Activated T-cell treated with anti-CD3 and anti-CD28 coated beads, Interleukin-2, amount 50 U/mL, for 4 hours (primary cell): ENCODE data around the gene CD8A. TPM values are rescaled to one million over a fixed set of nuclear protein-coding genes. Genes with fewer than 3 reads are reported as not detected.
"Not testable (repeated sequence)": the region's sequence is repeated elsewhere in the genome, so short reads cannot be mapped to it uniquely, and the experiment has no call there.

ENCODE experiments used
- ATAC-seq, 2 donors: fragments of 200-7000 bp; cut with Tn5 transposase; one replicate each; pipeline ENCODE4 v1.10.0; 2021
- DNase-seq: peaks from one replicate; pipeline ENCODE4 v3.0.0-alpha.2; 2020
- H3K27me3 Mint-ChIP-seq: one replicate; pipeline ENCODE4 v1.8.0; 2021; ENCODE audit warnings: low read depth, mixed read lengths
- H3K36me3 Mint-ChIP-seq: one replicate; pipeline ENCODE4 v1.8.0; 2022; ENCODE audit warnings: mixed read lengths; ENCODE audit not compliant: insufficient read depth
- H3K4me1 Mint-ChIP-seq: one replicate; pipeline ENCODE4 v1.8.0; 2021; ENCODE audit warnings: low read depth, mixed read lengths
- H3K4me3 Mint-ChIP-seq: one replicate; pipeline ENCODE4 v1.8.0; 2021; ENCODE audit warnings: mild to moderate bottlenecking, moderate library complexity, mixed read lengths
- H3K9me3 Mint-ChIP-seq: one replicate; pipeline ENCODE4 v1.8.0; 2021; ENCODE audit warnings: mixed read lengths
- total RNA-seq, 3 donors: library from RNA; stranded (reverse); gene quantifications; one replicate each; pipeline ENCODE4 v1.2.1, GENCODE V29; 2021

Gene CD8A
- total RNA-seq, 3 donors from 2014 or later = 36.9 to 101 (median 78.6) TPM

GRCh38 chr2:86750240-86750839 is 40.4 kb downstream of the CD8A start:
- Mint-ChIP-seq H3K36me3 (peaks cover 41% of the 10 kb centered on the region), H3K9me3 (peaks cover 4% of the 10 kb centered on the region), H3K4me1 (peaks cover 35% of the 10 kb centered on the region), H3K27me3 (no peaks in the 10 kb centered on the region), H3K4me3 (no peak overlapping the region)
- DNase-seq (no peak), ATAC-seq (no peak)

- Mint-ChIP-seq H3K4me1 (peaks cover 48% of the 10 kb centered on the region), H3K36me3 (peaks cover 38% of the 10 kb centered on the region), H3K9me3 (peaks cover 4% of the 10 kb centered on the region), H3K4me3 (no peak overlapping the region), H3K27me3 (no peaks in the 10 kb centered on the region)
- DNase-seq (no peak), ATAC-seq (peak; percentile 27 to 65)
Observed at GRCh38 chr2:86747711-86748639, 42.7 kb downstream of the CD8A start.

GRCh38 chr2:86746939-86747338 is 43.8 kb downstream of the CD8A start:
- H3K4me1 Mint-ChIP-seq = peaks cover 52% of the 10 kb centered on the region
- H3K4me3 Mint-ChIP-seq = no peak overlapping the region
- peaks cover 32% of the 10 kb centered on the region for H3K36me3 Mint-ChIP-seq
- no peak for ATAC-seq
- DNase-seq = no peak
- H3K9me3 Mint-ChIP-seq = peaks cover 4% of the 10 kb centered on the region
- no peaks in the 10 kb centered on the region for H3K27me3 Mint-ChIP-seq

- ATAC-seq = no peak
- no peak for DNase-seq
- Mint-ChIP-seq H3K27me3 (no peaks in the 10 kb centered on the region), H3K4me1 (peaks cover 42% of the 10 kb centered on the region), H3K9me3 (no peaks in the 10 kb centered on the region), H3K4me3 (no peak overlapping the region), H3K36me3 (peaks cover 17% of the 10 kb centered on the region)
Observed at GRCh38 chr2:86744152-86744551, 46.6 kb downstream of the CD8A start.

GRCh38 chr2:86741889-86742498 is 48.7 kb downstream of the CD8A start:
- peak; percentile 61 to 75 for ATAC-seq
- H3K27me3 Mint-ChIP-seq = not testable (repeated sequence)

GRCh38 chr2:86739889-86740288 is 50.8 kb downstream of the CD8A start:
- H3K27me3 Mint-ChIP-seq, H3K9me3 Mint-ChIP-seq, H3K36me3 Mint-ChIP-seq, ATAC-seq, DNase-seq, H3K4me3 Mint-ChIP-seq: not testable (repeated sequence)
- peaks cover 14% of the 10 kb centered on the region for H3K4me1 Mint-ChIP-seq

More at GRCh38 chr2:86741889-86742498, 48.7 kb downstream of the CD8A start:
- H3K36me3 Mint-ChIP-seq, DNase-seq, H3K9me3 Mint-ChIP-seq, H3K4me3 Mint-ChIP-seq: not testable (repeated sequence)
- peaks cover 34% of the 10 kb centered on the region for H3K4me1 Mint-ChIP-seq

GRCh38 chr2:86739485-86739884 is 51.2 kb downstream of the CD8A start:
- not testable (repeated sequence) for H3K9me3 Mint-ChIP-seq, ATAC-seq, H3K4me3 Mint-ChIP-seq, DNase-seq, H3K36me3 Mint-ChIP-seq, H3K27me3 Mint-ChIP-seq
- peaks cover 11% of the 10 kb centered on the region for H3K4me1 Mint-ChIP-seq

GRCh38 chr2:86734896-86735295 is 55.8 kb downstream of the CD8A start:
- peak in 1 of 2 donors; percentile 59 for ATAC-seq
- not testable (repeated sequence) for H3K4me1 Mint-ChIP-seq, H3K9me3 Mint-ChIP-seq, DNase-seq, H3K36me3 Mint-ChIP-seq, H3K27me3 Mint-ChIP-seq, H3K4me3 Mint-ChIP-seq

Other genes starting within 250 kb of the CD8A start
- gene CHMP3, start 227.5 kb downstream of the CD8A start, total RNA-seq = 10 to 100 TPM; 45.4 to 50.2 (median 48.3) TPM
- 10 to 100 TPM in 2 of 3 donors, 1 to 10 TPM in 1; 9.9 to 11.7 (median 11.7) TPM for gene RNF103, start 167.0 kb downstream of the CD8A start, total RNA-seq
- gene RMND5A, start 70.6 kb downstream of the CD8A start, total RNA-seq = 10 to 100 TPM; 35.4 to 40.0 (median 37.2) TPM
- gene CD8B, start 71.0 kb upstream of the CD8A start, total RNA-seq = 10 to 100 TPM; 11.7 to 47.4 (median 38.7) TPM
- gene RGPD1, start 151.2 kb upstream of the CD8A start, total RNA-seq = under 1 TPM; 0.24 to 0.82 (median 0.61) TPM
- gene PLGLB1, start 230.9 kb upstream of the CD8A start, total RNA-seq = 1 to 10 TPM in 2 of 3 donors, under 1 TPM in 1; 0.35 to 1.3 (median 1.1) TPM